ENCODE measurements around the gene SRP54.
A peak's percentile ranks its signal among the peaks of the same experiment; 100 is the strongest.

The SRP54 gene

DNA sequence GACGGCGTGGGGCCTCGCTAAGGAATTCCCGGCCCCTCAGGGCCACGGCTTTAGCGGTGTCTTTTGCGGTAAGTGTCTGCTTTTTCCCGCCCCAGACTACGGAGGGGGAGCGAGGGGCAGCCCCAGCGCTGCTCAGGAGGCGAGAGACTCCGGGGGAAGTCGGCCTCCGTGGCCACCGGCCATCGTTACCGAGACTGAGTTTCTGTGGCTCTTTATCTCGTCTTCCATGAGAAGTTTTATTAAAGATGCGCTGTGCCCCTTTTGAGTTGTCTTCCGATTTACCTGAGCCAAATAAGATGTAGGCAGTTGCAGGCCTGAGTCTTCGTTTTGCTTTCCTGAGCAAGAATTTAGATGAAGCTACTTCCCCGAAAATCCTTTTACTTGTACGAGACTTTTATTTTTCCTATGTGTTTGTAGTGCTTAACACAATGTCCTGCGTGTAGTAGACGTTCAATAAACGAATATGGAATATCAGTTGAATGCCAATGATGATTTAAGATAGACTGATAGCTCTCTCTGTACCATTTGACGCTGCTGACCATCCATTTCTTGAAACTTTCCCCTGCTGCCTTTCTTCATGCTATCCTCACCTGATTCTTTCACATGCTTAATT lies 462 bp downstream of the SRP54 start:
- H3K4me3 ChIP-seq (ENCODE audit: control insufficient read depth in 1 of 7, extremely low read depth in 1 of 7, insufficient read depth in 4 of 7, low read depth in 2 of 7, low read length in 6 of 7) = peak overlapping the region; percentile 74 to 98 (median 87)
- WGBS (ENCODE audit: insufficient coverage) = 0% methylated on average over 21 of the region's 28 CpGs
- H3K36me3 ChIP-seq (ENCODE audit: control insufficient read depth in 4 of 4, insufficient read depth in 4 of 4, low read length in 3 of 4) = no peaks in the 10 kb centered on the region
- no peak for DNase-seq
- peak overlapping the region; percentile 90 to 94 for H3K27ac ChIP-seq (ENCODE audit: insufficient read depth in 1 of 2, low read depth in 1 of 2, low read length in 2 of 2, poor library complexity in 1 of 2, severe bottlenecking in 2 of 2)
- ChIA-PET CTCF (interaction anchor here (0.5 to 1.8 kb wide), 7 partner anchors 9 to 346 kb away, joined by 3 to 5 read pairs (median 4); no protein-coding TSS in a partner anchor), POLR2A (interaction anchor here (1.0 to 1.4 kb wide), 2 partner anchors 63 to 110 kb away, joined by 4 to 5 read pairs; partner anchors contain the start of gene FAM177A1)
- peaks cover 13 to 41% (median 30%) of the 10 kb centered on the region in 4 experiments for H3K4me1 ChIP-seq (ENCODE audit: control extremely low read depth in 1 of 4, control insufficient read depth in 4 of 4, insufficient read depth in 4 of 4, low read length in 3 of 4)
- no peaks in the 10 kb centered on the region for H3K27me3 ChIP-seq (replicated peaks in 2 of 5; ENCODE audit: control insufficient read depth in 4 of 5, insufficient read depth in 5 of 5, low read length in 4 of 5)
- no peaks in the 10 kb centered on the region for H3K9me3 ChIP-seq (ENCODE audit: control extremely low read depth in 1 of 5, control insufficient read depth in 4 of 5, insufficient read depth in 2 of 5, low read depth in 1 of 5, low read length in 4 of 5)

DNA sequence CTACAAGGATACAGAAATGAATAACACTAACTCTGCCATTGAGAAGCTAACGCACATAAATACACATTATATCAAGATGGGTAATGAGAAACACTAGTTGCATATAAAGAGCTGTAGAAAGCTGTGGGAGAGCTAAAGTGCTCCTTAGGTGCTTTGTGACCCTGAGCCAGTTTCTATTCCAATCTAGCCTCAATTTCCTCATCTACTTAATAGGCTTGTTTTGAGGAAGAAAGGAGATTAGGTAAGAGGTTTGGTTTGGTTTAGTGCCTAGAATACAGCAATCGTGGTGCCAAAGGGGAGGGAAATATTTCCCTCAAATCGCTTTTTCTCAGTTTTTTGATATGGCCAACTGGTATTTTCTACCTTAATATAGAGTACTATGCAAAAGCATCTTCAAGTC lies 994 bp downstream of the SRP54 start:
- POLR2A ChIA-PET = no interaction called here
- Histone ChIP-seq H3K9me3 (ENCODE audit: control extremely low read depth in 1 of 5, control insufficient read depth in 4 of 5, insufficient read depth in 2 of 5, low read depth in 1 of 5, low read length in 4 of 5) (no peaks in the 10 kb centered on the region), H3K4me3 (ENCODE audit: control insufficient read depth in 1 of 7, extremely low read depth in 1 of 7, insufficient read depth in 4 of 7, low read depth in 2 of 7, low read length in 6 of 7) (peak overlapping the region in 6 of 7 experiments; percentile 74 to 98 (median 87)), H3K4me1 (ENCODE audit: control extremely low read depth in 1 of 4, control insufficient read depth in 4 of 4, insufficient read depth in 4 of 4, low read length in 3 of 4) (peaks cover 13 to 41% (median 30%) of the 10 kb centered on the region in 4 experiments), H3K36me3 (ENCODE audit: control insufficient read depth in 4 of 4, insufficient read depth in 4 of 4, low read length in 3 of 4) (no peaks in the 10 kb centered on the region), H3K27me3 (replicated peaks in 2 of 5; ENCODE audit: control insufficient read depth in 4 of 5, insufficient read depth in 5 of 5, low read length in 4 of 5) (no peaks in the 10 kb centered on the region), H3K27ac (ENCODE audit: insufficient read depth in 1 of 2, low read depth in 1 of 2, low read length in 2 of 2, poor library complexity in 1 of 2, severe bottlenecking in 2 of 2) (peak overlapping the region; percentile 90 to 94)
- CTCF ChIA-PET = interaction anchor here (0.9 to 1.8 kb wide), 4 partner anchors 9 to 59 kb away, joined by 4 to 5 read pairs (median 4); no protein-coding TSS in a partner anchor
- no CpG with 5 or more reads among the region's 3 CpGs for WGBS (ENCODE audit: insufficient coverage)
- DNase-seq = no peak

DNA sequence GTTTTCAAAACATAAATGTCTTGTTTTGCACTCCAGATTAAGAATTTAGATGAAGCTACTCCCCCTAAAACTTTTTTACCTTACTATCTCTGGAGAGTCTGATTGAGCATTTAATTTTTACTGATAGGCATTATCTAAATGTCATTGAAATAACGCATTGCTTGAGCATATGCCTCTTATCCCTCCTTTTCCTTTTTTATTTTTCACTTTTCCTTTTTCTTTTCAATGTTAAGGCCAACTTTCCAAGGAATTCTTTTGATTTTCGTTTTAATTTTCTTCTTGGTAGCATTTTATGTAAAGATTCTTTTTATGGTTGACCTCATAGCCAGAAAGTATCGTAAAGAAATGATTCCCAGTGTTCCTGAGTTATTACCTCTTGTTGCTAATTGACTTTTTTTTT lies 2.9 kb downstream of the SRP54 start:
- DNase-seq = no peak
- Histone ChIP-seq H3K27me3 (replicated peaks in 2 of 5; ENCODE audit: control insufficient read depth in 4 of 5, insufficient read depth in 5 of 5, low read length in 4 of 5) (no peaks in the 10 kb centered on the region), H3K4me1 (ENCODE audit: control extremely low read depth in 1 of 4, control insufficient read depth in 4 of 4, insufficient read depth in 4 of 4, low read length in 3 of 4) (peaks cover 13 to 36% (median 26%) of the 10 kb centered on the region in 4 experiments), H3K4me3 (ENCODE audit: control insufficient read depth in 1 of 7, extremely low read depth in 1 of 7, insufficient read depth in 4 of 7, low read depth in 2 of 7, low read length in 6 of 7) (no peak overlapping the region), H3K9me3 (ENCODE audit: control extremely low read depth in 1 of 5, control insufficient read depth in 4 of 5, insufficient read depth in 2 of 5, low read depth in 1 of 5, low read length in 4 of 5) (no peaks in the 10 kb centered on the region), H3K27ac (ENCODE audit: insufficient read depth in 1 of 2, low read depth in 1 of 2, low read length in 2 of 2, poor library complexity in 1 of 2, severe bottlenecking in 2 of 2) (no peak overlapping the region), H3K36me3 (ENCODE audit: control insufficient read depth in 4 of 4, insufficient read depth in 4 of 4, low read length in 3 of 4) (no peaks in the 10 kb centered on the region)
- CTCF ChIA-PET = no interaction called here
- POLR2A ChIA-PET = no interaction called here
- no CpG with 5 or more reads among the region's 3 CpGs for WGBS (ENCODE audit: insufficient coverage)

DNA sequence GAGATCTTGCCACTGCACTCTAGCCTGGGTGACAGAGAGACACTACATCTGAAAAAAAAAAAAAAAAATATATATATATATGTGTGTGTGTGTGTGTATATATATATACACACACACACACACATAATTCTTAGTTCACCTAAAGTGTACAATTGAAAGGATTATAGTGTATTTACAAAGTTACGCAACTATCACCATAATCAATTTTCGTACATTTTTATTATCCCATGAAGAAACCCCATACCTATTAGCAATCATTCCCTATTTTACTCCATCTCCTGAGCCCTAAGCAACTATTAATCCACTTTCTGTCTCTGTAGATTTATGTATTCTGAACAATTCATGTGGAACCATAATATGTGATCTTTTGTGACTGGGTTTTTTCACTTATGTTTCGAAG lies 4.4 kb downstream of the SRP54 start:
- no CpG with 5 or more reads among the region's 3 CpGs for WGBS (ENCODE audit: insufficient coverage)
- Histone ChIP-seq H3K27me3 (replicated peaks in 2 of 5; ENCODE audit: control insufficient read depth in 4 of 5, insufficient read depth in 5 of 5, low read length in 4 of 5) (no peaks in the 10 kb centered on the region), H3K9me3 (ENCODE audit: control extremely low read depth in 1 of 5, control insufficient read depth in 4 of 5, insufficient read depth in 2 of 5, low read depth in 1 of 5, low read length in 4 of 5) (no peaks in the 10 kb centered on the region), H3K36me3 (ENCODE audit: control insufficient read depth in 4 of 4, insufficient read depth in 4 of 4, low read length in 3 of 4) (no peaks in the 10 kb centered on the region), H3K27ac (ENCODE audit: insufficient read depth in 1 of 2, low read depth in 1 of 2, low read length in 2 of 2, poor library complexity in 1 of 2, severe bottlenecking in 2 of 2) (no peak overlapping the region), H3K4me1 (ENCODE audit: control extremely low read depth in 1 of 4, control insufficient read depth in 4 of 4, insufficient read depth in 4 of 4, low read length in 3 of 4) (peaks cover 10 to 22% (median 14%) of the 10 kb centered on the region in 4 experiments), H3K4me3 (ENCODE audit: control insufficient read depth in 1 of 7, extremely low read depth in 1 of 7, insufficient read depth in 4 of 7, low read depth in 2 of 7, low read length in 6 of 7) (no peak overlapping the region)
- ChIA-PET CTCF (no interaction called here), POLR2A (no interaction called here)
- DNase-seq = no peak

DNA sequence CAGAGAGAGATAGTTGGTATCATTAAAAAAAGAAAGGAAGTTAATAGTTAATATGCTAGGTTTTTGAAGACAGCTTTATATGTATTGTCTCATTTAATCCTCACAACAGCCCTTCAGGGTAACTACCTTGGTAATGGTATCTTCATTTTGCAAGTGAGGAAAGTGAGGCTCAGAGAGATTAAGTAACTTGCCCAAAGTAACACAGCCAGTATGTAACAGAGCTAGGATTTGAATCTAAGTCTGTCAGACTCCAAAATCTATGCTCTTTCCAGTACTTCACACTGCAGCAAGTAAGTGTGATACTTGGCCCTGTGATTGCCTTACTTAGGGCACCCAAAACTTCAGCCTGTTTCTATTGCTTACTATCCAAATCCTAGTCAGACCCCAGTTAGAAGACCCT lies 7.0 kb downstream of the SRP54 start:
- ChIA-PET CTCF (no interaction called here), POLR2A (no interaction called here)
- no peak for DNase-seq
- no peaks in the 10 kb centered on the region for H3K36me3 ChIP-seq (ENCODE audit: control insufficient read depth in 4 of 4, insufficient read depth in 4 of 4, low read length in 3 of 4)
- no peaks in the 10 kb centered on the region for H3K9me3 ChIP-seq (ENCODE audit: control extremely low read depth in 1 of 5, control insufficient read depth in 4 of 5, insufficient read depth in 2 of 5, low read depth in 1 of 5, low read length in 4 of 5)
- peaks cover 0 to 12% (median under 1%) of the 10 kb centered on the region in 4 experiments for H3K4me1 ChIP-seq (ENCODE audit: control extremely low read depth in 1 of 4, control insufficient read depth in 4 of 4, insufficient read depth in 4 of 4, low read length in 3 of 4)
- H3K4me3 ChIP-seq (ENCODE audit: control insufficient read depth in 1 of 7, extremely low read depth in 1 of 7, insufficient read depth in 4 of 7, low read depth in 2 of 7, low read length in 6 of 7) = no peak overlapping the region
- H3K27ac ChIP-seq (ENCODE audit: insufficient read depth in 1 of 2, low read depth in 1 of 2, low read length in 2 of 2, poor library complexity in 1 of 2, severe bottlenecking in 2 of 2) = no peak overlapping the region
- no peaks in the 10 kb centered on the region for H3K27me3 ChIP-seq (replicated peaks in 2 of 5; ENCODE audit: control insufficient read depth in 4 of 5, insufficient read depth in 5 of 5, low read length in 4 of 5)

DNA sequence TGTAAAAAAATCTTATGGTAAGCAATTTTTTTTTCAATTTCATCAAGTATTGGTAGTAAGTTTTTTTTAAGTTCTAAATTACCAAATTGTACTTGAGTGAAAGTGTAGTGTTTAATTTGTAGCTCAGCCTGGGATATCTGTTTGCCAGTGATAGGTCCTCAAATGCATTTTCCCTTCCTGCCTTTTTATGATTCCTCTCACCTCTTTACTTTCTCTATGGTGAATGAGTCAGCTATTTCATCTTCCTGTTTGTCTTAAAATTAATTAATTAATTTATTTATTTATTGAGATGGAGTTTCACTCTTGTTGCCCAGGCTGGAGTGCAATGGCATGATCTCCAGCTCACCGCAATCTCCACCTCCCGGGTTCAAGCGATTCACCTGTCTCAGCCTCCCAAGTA lies 10.6 kb downstream of the SRP54 start:
- Histone ChIP-seq H3K36me3 (ENCODE audit: control insufficient read depth in 4 of 4, insufficient read depth in 4 of 4, low read length in 3 of 4) (peaks cover 0 to 6% (median 4%) of the 10 kb centered on the region in 4 experiments), H3K27ac (ENCODE audit: insufficient read depth in 1 of 2, low read depth in 1 of 2, low read length in 2 of 2, poor library complexity in 1 of 2, severe bottlenecking in 2 of 2) (no peak overlapping the region), H3K9me3 (ENCODE audit: control extremely low read depth in 1 of 5, control insufficient read depth in 4 of 5, insufficient read depth in 2 of 5, low read depth in 1 of 5, low read length in 4 of 5) (no peaks in the 10 kb centered on the region), H3K4me3 (ENCODE audit: control insufficient read depth in 1 of 7, extremely low read depth in 1 of 7, insufficient read depth in 4 of 7, low read depth in 2 of 7, low read length in 6 of 7) (no peak overlapping the region), H3K4me1 (ENCODE audit: control extremely low read depth in 1 of 4, control insufficient read depth in 4 of 4, insufficient read depth in 4 of 4, low read length in 3 of 4) (peaks cover 0 to 3% (median 2%) of the 10 kb centered on the region in 4 experiments), H3K27me3 (replicated peaks in 2 of 5; ENCODE audit: control insufficient read depth in 4 of 5, insufficient read depth in 5 of 5, low read length in 4 of 5) (no peaks in the 10 kb centered on the region)
- ChIA-PET CTCF (interaction anchor here (1.0 to 2.3 kb wide), 3 partner anchors 11 to 13 kb away, joined by 3 to 5 read pairs (median 4); partner anchors contain the start of gene SRP54), POLR2A (interaction anchor here (0.7 kb wide), 1 partner anchor 241 kb away, joined by 4 read pairs; no protein-coding TSS in a partner anchor)
- 100% methylated on average over 1 of the region's 3 CpGs for WGBS (ENCODE audit: insufficient coverage)
- DNase-seq = peak in 2 of 3 donors; percentile 52

DNA sequence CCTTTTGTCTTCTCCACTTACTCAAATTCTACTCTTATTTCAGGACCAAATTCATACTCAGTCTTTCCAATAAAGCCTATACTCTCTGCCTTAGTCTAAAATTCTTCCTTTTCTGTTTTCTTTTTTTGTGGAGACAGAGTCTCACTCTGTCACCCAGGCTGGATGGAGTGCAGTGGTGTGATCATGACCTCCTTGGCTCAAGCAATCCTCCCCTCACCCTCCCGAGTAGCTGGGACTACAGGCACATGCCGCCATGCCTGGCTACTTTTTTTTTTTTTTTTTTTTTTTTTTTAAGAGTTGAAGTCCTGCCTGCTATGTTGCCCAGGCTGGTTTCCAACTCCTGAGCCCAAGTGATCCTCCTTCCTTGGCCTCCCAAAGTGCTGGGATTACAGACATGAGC lies 11.9 kb downstream of the SRP54 start:
- ChIA-PET POLR2A (no interaction called here), CTCF (interaction anchor here (1.0 to 1.4 kb wide), 2 partner anchors 11 to 14 kb away, joined by 3 to 4 read pairs; no protein-coding TSS in a partner anchor)
- DNase-seq = no peak
- Histone ChIP-seq H3K4me3 (ENCODE audit: control insufficient read depth in 1 of 7, extremely low read depth in 1 of 7, insufficient read depth in 4 of 7, low read depth in 2 of 7, low read length in 6 of 7) (no peak overlapping the region), H3K27me3 (replicated peaks in 2 of 5; ENCODE audit: control insufficient read depth in 4 of 5, insufficient read depth in 5 of 5, low read length in 4 of 5) (no peaks in the 10 kb centered on the region), H3K27ac (ENCODE audit: insufficient read depth in 1 of 2, low read depth in 1 of 2, low read length in 2 of 2, poor library complexity in 1 of 2, severe bottlenecking in 2 of 2) (no peak overlapping the region), H3K9me3 (ENCODE audit: control extremely low read depth in 1 of 5, control insufficient read depth in 4 of 5, insufficient read depth in 2 of 5, low read depth in 1 of 5, low read length in 4 of 5) (no peaks in the 10 kb centered on the region), H3K36me3 (ENCODE audit: control insufficient read depth in 4 of 4, insufficient read depth in 4 of 4, low read length in 3 of 4) (peaks cover 0 to 7% (median 6%) of the 10 kb centered on the region in 4 experiments), H3K4me1 (ENCODE audit: control extremely low read depth in 1 of 4, control insufficient read depth in 4 of 4, insufficient read depth in 4 of 4, low read length in 3 of 4) (peaks cover 0 to 3% (median 2%) of the 10 kb centered on the region in 4 experiments)
- 100% methylated on average over 1 of the region's 2 CpGs for WGBS (ENCODE audit: insufficient coverage)

Measured in common myeloid progenitor, CD34-positive (primary cell).